GM12892 (cell line): ENCODE results near the gene CEMIP.

Experiments used
- POLR2A ChIP-seq: IDR thresholded peaks from 2 replicates; pipeline ENCODE4 v1.6.1; 2011; ENCODE audit warnings: low read depth, low read length, control low read depth
- TAF1 ChIP-seq: IDR thresholded peaks from 2 replicates; pipeline ENCODE4 v1.6.1; 2011; ENCODE audit warnings: low read depth, mild to moderate bottlenecking, control low read depth, low read length, borderline replicate concordance

DNA sequence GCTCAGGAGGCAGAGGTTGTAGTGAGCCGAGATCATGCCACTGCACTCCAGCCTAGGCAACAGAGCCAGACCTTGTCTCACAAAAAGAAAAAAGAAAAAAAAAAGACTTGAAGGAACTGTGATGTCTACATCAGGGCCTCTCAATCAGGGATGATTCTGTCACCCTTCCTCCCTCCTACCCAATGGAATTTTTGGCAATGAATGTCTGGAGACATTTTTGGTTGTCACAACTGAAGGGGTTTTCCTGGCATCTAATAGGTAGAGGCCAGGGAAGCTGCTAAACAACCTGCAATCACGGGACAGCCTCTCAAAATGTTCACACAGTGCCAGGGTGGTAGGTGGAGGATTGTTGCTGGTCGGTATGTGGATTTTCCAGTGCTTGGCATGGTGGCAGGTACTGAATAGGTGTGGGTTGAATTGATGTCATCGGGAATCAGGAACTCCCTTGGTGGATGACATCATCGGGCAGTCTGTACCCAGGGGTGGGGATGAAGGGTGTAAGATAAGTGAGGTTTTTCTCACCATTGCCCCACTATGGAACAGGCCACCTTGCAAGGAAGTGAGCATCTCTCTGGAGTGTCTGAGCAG is 139.1 kb downstream of the CEMIP start:
- TF ChIP-seq POLR2A (no peak), TAF1 (no peak)
